ENCODE results near the gene WBP2NL. TPM values are rescaled to one million over a fixed set of nuclear protein-coding genes. Genes with fewer than 3 reads are reported as not detected.

Gene WBP2NL
- total RNA-seq, 4 donors from 2014 or later, result 0.33 to 1.0 (median 0.45) TPM; not detected in 1

DNA sequence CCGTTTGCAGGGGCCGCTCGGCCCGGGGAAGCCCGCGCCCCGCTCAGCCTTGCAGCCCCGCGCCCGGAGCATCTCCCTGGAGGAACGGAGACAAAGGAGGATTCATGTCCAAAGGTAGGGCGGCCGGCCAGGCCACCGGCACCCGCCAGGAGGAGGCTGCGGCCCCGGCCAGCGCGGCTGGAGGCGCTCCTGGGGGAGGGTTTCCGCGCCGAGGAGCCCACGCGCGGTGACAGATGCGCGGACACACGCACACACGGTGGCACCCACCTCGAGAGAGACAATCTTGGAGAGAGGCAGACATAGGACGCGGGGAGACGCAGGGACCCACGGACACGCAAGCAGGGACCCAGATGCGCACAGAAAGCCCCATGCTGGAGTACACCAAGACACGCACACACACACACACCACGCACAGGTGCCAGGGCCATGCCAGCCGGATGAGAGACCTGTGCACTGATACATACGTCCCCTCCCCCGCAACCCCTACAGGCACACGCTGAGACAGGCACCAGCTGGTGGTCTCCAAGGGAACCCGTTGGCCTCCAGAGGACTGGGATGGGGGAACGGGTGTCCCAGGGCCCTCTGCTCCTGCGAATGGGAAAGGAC lies 21.5 kb upstream of the WBP2NL start:
- no peak for DNase-seq (ENCODE audit: extremely low spot score)
- peaks cover 9 to 16% (median 14%) of the 10 kb centered on the region in 4 donors for H3K4me1 ChIP-seq
- no peaks in the 10 kb centered on the region for H3K36me3 ChIP-seq
- TF ChIP-seq, protein P1, sequence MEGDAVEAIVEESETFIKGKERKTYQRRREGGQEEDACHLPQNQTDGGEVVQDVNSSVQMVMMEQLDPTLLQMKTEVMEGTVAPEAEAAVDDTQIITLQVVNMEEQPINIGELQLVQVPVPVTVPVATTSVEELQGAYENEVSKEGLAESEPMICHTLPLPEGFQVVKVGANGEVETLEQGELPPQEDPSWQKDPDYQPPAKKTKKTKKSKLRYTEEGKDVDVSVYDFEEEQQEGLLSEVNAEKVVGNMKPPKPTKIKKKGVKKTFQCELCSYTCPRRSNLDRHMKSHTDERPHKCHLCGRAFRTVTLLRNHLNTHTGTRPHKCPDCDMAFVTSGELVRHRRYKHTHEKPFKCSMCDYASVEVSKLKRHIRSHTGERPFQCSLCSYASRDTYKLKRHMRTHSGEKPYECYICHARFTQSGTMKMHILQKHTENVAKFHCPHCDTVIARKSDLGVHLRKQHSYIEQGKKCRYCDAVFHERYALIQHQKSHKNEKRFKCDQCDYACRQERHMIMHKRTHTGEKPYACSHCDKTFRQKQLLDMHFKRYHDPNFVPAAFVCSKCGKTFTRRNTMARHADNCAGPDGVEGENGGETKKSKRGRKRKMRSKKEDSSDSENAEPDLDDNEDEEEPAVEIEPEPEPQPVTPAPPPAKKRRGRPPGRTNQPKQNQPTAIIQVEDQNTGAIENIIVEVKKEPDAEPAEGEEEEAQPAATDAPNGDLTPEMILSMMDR (IDR thresholded peaks at IDR 0.05), result no peak
- no peak for TF ChIP-seq EP300 (IDR thresholded peaks at IDR 0.05)
- TF ChIP-seq POLR2AphosphoS5 (IDR thresholded peaks at IDR 0.05), result no peak
- no peak for TF ChIP-seq POLR2A (IDR thresholded peaks at IDR 0.05; ENCODE audit: low read depth)
- peak overlapping the region; percentile 52 to 61 (median 53) for H3K4me3 ChIP-seq
- 2% methylated on average over 23 of the region's 46 CpGs for WGBS
- H3K27ac ChIP-seq (replicated peaks in 1 of 4), result no peak overlapping the region
- intact Hi-C loops (cut with DNase I), result no loop called here
- H3K9me3 ChIP-seq, result no peaks in the 10 kb centered on the region
- peaks cover 0 to 71% (median 14%) of the 10 kb centered on the region in 4 donors for H3K27me3 ChIP-seq

DNA sequence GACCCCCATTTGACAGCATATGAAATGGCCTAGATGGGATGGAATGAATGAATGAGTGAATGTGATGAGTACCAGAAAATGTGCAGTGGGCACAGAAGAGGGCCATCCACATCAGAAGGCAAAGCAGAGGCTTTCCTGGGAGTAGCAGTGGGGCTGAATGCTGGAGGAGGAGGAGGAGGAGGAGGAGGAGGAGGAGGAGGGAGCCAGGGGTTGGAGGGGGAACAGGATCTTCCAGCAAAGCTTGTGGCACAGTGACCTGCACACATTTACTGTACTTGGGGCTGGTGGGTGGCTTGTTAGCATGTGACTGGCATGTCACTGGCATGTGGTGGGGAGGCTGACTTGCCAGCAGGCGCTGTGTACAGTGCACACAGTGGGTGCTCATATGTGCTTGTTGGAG lies 19.9 kb upstream of the WBP2NL start:
- no peaks in the 10 kb centered on the region for H3K36me3 ChIP-seq
- no peak overlapping the region for H3K4me3 ChIP-seq
- no peak for DNase-seq (ENCODE audit: extremely low spot score)
- H3K4me1 ChIP-seq, result peaks cover 9 to 16% (median 14%) of the 10 kb centered on the region in 4 donors
- intact Hi-C loops (cut with DNase I), result no loop called here
- no CpG with 5 or more reads among the region's 1 CpG for WGBS
- H3K27ac ChIP-seq (replicated peaks in 1 of 4), result no peak overlapping the region
- no peak for TF ChIP-seq POLR2A (IDR thresholded peaks at IDR 0.05; ENCODE audit: low read depth)
- TF ChIP-seq POLR2AphosphoS5 (IDR thresholded peaks at IDR 0.05), result no peak
- no peak for TF ChIP-seq EP300 (IDR thresholded peaks at IDR 0.05)
- TF ChIP-seq, protein P1 (IDR thresholded peaks at IDR 0.05), result no peak
- no peaks in the 10 kb centered on the region for H3K9me3 ChIP-seq
- H3K27me3 ChIP-seq, result peaks cover 0 to 54% (median 12%) of the 10 kb centered on the region in 4 donors

DNA sequence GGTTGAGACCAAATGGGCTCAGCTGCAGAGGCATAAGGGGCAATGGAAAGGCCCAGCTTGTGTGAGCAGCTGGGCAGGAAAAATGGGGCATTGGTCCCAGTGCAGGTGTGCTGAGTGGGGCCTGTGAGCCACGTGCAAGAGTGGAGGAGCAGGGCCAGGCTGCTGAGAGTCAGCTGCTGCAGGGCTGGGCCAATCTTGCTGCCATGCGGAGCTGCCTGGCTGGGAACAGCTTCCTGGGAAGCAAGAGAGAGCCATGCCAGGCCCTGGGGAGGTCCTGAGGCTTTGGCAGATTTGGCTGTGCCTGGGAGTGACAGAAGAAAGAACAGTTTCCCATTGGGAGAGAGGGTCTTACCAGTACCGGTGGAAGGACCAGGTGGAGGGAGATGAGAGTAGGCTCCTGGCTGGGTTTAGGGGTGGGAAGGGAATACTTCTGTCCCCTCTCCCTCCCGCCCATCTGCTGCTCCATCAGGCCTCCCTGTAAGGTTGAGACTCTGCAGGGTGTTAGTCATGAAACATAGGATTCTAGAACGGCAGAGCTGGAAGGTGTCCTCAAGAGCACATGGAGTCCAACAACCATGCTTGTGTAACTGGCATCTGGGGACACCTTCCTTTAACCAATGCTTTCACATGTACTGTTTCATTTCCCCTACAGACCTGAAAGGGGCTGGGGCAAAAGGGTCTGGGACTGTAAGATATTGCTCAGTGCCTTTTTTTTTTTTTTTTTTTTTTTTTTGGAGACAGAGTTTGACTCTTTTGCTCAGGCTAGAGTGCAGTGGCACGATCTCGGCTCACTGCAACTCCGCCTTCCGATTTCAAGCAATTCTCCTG lies 19.0 kb upstream of the WBP2NL start:
- H3K27ac ChIP-seq (replicated peaks in 1 of 4), result no peak overlapping the region
- intact Hi-C loops (cut with DNase I), result no loop called here
- 79% methylated on average over 5 of the region's 9 CpGs for WGBS
- DNase-seq (ENCODE audit: extremely low spot score), result no peak
- H3K27me3 ChIP-seq, result peaks cover 0 to 46% (median 11%) of the 10 kb centered on the region in 4 donors
- TF ChIP-seq, protein P1 (IDR thresholded peaks at IDR 0.05), result no peak
- no peak for TF ChIP-seq EP300 (IDR thresholded peaks at IDR 0.05)
- no peak for TF ChIP-seq POLR2A (IDR thresholded peaks at IDR 0.05; ENCODE audit: low read depth)
- TF ChIP-seq POLR2AphosphoS5 (IDR thresholded peaks at IDR 0.05), result no peak
- peaks cover 9 to 16% (median 14%) of the 10 kb centered on the region in 4 donors for H3K4me1 ChIP-seq
- H3K4me3 ChIP-seq, result no peak overlapping the region
- H3K36me3 ChIP-seq, result no peaks in the 10 kb centered on the region
- no peaks in the 10 kb centered on the region for H3K9me3 ChIP-seq

DNA sequence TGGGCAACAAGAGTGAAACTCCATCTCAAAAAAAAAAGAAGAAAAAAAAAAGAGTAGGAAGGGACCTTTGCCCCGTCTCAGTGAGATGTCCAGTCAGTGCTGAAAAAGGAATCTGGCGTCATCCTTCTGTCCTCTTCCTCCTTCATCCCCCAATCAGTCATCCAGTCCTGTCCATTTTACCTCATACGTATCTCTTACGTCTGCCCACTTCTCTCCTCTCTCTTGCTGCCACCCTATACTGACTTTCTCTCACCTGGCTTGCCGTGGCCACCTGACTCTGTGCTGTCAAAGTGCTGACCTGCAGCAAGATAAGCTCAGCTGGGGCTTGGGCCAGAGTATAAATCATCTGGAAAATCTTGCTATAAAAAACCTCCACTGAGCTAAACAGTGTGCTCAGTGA lies 15.7 kb upstream of the WBP2NL start:
- Histone ChIP-seq H3K4me1 (no peaks in the 10 kb centered on the region), H3K4me3 (no peak overlapping the region), H3K9me3 (no peaks in the 10 kb centered on the region), H3K27ac (replicated peaks in 1 of 4) (no peak overlapping the region), H3K36me3 (no peaks in the 10 kb centered on the region), H3K27me3 (peaks cover 0 to 17% (median 1%) of the 10 kb centered on the region in 4 donors)
- WGBS, result 75% methylated on average over 5 of the region's 5 CpGs
- DNase-seq (ENCODE audit: extremely low spot score), result no peak
- intact Hi-C loops (cut with DNase I), result no loop called here
- TF ChIP-seq EP300 (IDR thresholded peaks at IDR 0.05) (no peak), POLR2AphosphoS5 (IDR thresholded peaks at IDR 0.05) (no peak)
